GM18519 (cell line): ENCODE measurements around the gene HDHD3.

ENCODE experiments used
- ATAC-seq: cut with Tn5 transposase; IDR thresholded peaks from one replicate; pipeline ENCODE4 v1.9.1; 2021; ENCODE audit warnings: mild to moderate bottlenecking, moderate library complexity; ENCODE audit not compliant: unreplicated experiment, low FRiP score

The HDHD3 gene

GRCh38 chr9:113340011-113340699 is 36.6 kb downstream of the HDHD3 start, which contains the start of gene WDR31:
WDR31 (minus strand) TSS chr9:113340275; CDS start chr9:113332022, 8,253 bp downstream.
- peak; percentile 86 for ATAC-seq

- ATAC-seq: no peak
Observed at GRCh38 chr9:113337714-113338113, 39.1 kb downstream of the HDHD3 start.

- no peak for ATAC-seq
Observed at GRCh38 chr9:113331780-113332179, 45.0 kb downstream of the HDHD3 start.

- no peak for ATAC-seq
Observed at GRCh38 chr9:113328045-113328782, 48.6 kb downstream of the HDHD3 start.

- ATAC-seq: no peak
Observed at GRCh38 chr9:113326230-113326629, 50.6 kb downstream of the HDHD3 start.
